GM21576 (cell line): ENCODE measurements around the gene GOLGA6L2.
"Not testable (repeated sequence)": the region's sequence is repeated elsewhere in the genome, so short reads cannot be mapped to it uniquely, and the experiment has no call there.

ENCODE experiments used
- ATAC-seq: cut with Tn5 transposase; IDR thresholded peaks from one replicate; pipeline ENCODE4 v1.9.1; 2021; ENCODE audit warnings: mild to moderate bottlenecking, moderate library complexity; ENCODE audit not compliant: unreplicated experiment

Gene GOLGA6L2, protein sequence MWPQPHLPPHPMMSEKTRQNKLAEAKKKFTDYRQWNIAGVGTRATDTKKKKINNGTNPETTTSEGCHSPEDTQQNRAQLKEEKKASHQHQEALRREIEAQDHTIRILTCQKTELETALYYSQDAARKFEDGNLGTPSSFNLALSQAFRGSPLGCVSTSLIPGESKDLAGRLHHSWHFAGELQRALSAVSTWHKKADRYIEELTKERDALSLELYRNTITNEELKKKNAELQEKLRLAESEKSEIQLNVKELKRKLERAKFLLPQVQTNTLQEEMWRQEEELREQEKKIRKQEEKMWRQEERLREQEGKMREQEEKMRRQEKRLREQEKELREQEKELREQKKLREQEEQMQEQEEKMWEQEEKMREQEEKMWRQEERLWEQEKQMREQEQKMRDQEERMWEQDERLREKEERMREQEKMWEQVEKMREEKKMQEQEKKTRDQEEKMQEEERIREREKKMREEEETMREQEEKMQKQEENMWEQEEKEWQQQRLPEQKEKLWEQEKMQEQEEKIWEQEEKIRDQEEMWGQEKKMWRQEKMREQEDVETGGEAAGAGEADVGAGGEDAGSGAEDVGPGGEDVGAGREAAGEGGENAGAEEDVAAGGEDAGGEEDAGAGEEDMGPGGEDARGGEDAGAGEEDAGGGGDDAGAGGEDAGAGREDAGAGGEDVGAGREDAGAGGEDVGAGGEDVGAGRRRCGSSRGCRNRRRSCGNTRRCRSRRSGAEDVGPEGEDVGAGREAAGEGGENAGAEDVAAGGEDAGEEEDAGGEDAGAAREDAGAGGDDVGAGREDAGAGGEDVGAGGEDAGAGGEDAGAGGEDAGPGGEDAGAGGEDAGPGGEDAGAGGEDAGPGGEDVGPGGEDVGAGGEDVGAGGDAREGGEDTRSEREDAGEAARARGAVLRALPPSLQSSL

DNA sequence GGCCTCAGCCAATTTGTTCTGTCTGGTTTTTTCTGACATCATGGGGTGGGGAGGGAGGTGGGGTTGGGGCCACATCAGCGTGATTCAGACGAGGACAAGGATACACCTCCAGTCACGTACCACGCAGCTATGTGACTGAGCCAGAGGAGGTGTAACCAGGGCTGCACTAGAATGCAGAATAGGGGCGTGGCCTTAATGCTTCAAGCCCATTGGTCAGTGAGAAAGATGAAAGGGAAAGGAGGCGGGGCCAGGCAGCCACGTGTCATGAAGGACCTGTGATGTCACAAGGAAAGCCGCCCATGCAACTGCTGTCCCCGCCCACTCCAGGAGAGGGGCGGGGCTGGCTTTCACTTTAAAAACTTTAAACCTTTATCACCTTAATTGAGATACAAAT lies at the start of gene GOLGA6L2:
Gene GOLGA6L2, minus strand, starts transcription at position 137 of the 394 bp plus-strand sequence. Its CDS starts 62 bp downstream, at position 75.
- no peak for ATAC-seq

DNA sequence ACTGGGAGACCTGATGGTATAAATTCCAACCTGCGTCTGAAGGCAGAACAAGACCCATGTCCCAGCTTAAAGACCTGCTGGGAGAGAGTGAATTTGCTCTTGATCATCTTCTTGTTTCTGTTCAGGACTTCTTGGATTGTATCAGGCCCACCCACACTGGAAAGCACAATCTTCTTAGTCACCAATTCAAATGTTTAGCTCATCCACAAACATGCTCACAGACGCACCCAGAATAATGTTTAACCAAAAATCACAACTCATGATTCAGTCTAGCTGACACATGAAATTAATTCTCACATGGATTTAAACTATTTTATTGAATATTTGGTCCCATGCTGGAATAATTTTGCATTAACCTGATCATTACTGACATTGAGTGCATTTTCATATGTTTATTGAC lies 37.8 kb upstream of the GOLGA6L2 start:
- no peak for ATAC-seq

DNA sequence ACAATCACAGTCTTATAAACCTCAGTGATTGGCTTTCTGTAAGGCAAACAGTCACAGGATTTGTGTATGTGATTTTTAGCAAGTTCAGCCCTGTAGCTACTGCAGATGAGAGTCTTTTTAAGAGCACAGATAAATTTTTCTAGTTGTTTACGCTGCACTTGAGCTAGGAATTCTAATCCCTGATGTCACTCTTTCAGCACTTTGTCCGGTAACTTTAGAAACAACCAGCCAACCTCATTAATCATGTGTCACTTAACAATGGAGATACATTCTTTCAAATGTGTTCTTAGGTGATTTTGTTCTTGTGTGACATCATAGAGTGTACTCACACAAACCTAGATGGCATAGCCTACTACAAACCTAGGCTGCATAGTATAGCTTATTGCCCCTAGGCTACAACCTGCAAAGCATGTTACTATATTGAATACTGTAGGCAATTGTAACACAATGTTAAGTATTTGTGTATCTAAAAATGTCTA lies 36.8 kb upstream of the GOLGA6L2 start:
- ATAC-seq: no peak

DNA sequence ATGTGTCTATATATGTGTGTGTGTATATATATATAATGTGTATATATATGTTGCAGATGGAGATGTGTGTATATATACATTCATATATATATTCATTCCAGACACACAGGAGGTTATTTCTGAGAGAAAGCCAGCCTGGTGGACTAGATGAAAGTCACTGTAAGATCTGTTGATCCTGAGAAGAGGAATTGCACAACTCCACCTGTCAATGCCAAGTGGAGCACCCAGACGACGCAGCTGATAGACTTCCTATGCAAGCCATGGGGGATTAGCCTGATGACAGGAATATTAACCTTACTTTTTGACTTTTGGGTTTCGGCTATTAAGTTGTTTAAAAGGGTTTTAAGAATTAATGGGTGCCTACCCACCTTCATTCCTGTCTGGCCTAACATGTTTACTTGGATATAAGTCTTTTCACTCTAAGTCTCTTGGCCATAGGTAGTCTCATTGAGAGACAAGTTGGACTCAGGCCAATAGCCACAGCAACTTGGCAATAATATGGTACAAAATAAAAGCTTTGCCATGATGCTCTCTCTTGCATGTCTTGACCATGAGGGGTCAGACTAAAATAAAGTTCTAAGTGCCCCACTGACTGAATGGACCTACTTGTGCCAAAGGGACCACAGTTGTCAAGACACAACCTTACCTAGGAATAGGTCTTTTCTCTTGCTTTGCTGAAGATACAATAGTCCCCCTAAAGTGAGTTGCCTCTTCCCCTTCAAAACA lies 35.9 kb upstream of the GOLGA6L2 start:
- ATAC-seq: no peak

DNA sequence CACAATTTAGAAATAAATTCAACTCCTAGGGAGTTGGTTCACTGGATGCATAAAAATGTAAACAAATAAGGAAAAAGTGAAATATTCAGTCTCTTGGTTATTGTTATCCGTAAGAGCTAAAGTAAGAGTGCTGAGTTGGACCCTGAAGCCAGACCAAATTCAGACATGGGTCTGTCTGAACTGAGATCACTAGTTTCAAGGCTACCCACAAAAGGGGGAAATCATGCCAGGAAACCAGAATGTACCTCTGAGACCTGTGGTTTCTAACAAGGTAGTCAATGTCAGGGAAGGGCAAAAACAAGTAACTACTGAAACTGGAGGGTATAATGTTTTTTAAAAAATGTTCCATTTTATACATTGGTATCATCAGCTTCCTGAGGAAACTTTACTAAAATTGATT lies 35.2 kb upstream of the GOLGA6L2 start:
- ATAC-seq: no peak

DNA sequence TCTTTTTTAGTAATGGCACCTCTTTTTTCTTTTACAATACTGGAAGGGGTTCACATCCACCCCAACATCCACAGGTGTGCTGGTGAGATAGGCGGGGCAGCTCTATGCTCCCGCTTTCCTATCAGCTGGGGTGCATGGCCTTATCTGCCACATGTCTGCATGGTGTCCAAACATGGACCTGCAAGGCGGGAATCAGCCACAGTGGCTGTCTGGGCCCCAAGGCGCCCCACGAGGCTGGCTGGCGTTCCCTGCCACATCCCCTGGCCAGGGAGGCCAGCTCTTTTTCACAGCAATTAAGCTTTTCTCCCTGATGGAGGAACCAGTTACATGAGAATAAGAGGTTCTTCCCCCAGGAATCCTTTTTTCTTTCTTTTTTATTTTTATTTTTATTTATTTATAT lies 30.9 kb upstream of the GOLGA6L2 start:
- no peak for ATAC-seq

DNA sequence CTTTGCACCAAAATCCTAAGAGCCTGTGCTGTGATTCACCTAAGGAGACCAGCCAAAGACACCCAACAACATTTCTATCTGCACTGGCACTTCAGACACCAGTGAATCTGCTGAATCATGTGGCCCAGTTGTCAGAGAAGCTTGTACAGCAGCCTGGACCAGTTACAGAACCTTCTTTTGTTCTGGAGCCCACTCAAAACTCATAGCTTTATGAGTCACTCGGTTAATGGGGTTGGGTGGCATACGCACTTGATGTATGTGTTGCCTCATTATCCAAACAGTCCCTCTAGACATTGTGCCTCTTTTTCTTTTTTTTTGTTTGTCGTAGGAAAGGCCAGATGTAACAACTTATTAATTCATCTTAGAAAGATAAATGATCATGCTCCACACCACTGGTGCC lies 25.6 kb upstream of the GOLGA6L2 start:
- no peak for ATAC-seq

DNA sequence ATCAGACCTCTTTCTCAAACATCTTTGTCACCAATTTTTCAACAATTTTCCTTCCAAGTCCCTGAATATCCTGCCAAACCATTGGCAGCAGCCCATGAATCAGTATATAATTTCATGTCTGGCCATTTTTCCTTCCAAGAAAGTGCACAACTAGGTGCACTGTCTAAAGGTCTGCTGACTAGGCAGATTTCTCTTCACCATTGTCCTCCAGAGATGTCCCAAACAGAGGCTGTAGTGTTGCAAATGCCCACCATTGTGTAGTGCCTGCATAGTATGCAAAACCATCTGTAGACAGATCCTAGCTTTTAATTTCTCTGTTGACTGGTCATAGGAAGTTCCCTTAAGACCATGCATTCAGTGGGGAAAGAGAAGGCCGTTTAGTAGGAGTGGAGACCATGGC lies 25.0 kb upstream of the GOLGA6L2 start:
- no peak for ATAC-seq

DNA sequence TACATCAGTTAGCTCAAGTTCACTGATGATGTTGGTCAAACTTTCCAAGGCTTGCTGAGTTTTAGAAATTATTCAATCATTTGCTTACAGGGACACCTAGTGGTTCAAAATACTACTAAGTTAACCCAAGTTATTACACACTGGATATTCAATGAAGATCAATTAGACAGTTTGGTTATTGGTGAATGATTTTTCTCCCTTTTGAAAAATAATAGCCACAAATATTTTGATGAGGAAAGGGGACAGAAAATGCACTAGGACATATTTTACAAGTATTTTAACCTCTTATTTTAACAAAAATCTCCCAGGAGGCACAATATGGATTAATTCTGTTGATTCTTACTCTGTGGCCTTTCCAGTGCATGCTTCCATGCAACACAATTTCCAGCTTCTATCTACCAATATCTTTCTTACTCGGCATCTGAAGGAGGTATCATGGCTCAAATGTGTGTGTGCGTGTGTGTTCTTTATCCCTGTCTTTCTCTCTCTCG lies 20.1 kb upstream of the GOLGA6L2 start:
- no peak for ATAC-seq

DNA sequence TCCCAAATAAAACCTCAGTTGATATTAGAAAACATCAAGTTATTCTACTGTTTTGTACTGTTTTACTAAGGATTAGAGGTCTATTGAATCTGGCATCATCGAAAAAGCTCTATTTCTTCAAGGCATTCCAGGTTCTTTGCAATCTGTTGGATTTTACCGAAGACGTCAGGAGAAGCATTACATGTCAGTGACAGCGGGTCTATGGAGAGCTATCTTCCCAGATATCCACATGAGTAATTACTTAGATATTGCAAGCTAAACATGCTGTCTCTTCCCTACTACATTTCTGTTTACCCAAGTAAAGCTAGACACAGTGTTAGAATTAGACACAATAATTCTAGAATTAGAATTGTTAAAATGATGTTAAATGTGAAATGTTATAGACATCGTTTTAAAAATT lies 10.8 kb upstream of the GOLGA6L2 start:
- ATAC-seq: no peak

DNA sequence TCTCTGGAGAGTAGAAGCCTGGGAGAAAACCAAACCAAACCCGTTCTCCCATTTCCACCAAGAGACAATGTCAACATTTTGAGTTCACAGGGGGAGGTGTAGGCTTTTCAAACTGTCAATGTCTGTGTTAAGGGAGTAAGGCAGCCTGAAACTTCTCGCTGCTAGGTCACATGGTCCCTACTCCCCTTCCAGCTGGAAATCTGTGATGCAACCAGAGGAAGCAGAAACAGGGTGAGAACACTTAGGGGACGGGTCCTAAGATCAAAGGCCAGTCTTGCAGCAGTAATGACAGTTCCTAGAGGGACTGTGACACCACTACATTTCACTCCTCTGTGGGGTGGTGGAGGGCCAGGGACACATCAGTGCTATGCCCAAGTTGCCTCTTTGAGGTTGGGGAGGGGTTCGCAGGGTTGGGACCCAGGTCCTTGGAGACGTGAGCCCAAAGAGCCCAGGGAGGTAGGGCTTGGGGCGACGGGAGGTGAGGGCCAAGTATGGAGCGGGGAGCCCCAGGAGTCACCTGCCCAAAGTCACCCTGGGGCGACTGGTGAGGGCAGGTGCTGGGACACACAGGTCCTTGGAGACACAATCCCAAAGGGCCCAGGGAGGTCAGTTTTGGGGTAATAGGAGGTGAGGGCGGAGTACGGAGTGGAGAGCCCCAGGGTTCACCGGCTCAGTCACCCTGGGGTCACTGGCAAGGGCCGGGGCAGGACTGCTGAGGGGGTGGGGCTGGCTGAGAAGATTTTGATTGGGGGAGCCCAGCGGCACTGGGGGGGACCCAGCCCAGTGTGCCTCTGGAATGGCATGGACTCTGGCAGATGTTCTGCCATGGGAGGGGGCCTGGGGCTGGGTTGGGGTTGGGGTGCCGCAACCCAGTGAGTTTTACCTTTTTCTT lies 582 bp downstream of the GOLGA6L2 start:
- ATAC-seq: no peak

DNA sequence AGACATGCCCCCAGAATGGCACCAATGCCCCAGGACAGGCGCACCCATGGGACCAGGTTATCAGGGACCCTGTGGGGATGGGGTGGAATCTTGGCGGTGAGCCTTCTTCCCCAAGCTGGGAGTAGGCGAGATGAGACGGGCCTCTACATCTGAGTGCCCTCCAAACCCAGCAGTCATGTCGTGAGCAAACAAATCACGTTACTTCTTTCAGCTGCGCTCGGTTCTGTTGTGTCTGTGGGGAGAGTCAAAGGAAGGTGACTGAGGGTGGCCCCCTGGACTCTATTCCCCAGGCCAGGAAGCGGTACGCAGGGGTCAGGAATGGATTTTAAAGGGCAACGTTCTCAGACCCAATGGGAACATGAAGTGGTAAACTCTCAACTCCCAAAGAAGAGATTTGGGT lies 2.8 kb downstream of the GOLGA6L2 start:
- ATAC-seq: no peak

DNA sequence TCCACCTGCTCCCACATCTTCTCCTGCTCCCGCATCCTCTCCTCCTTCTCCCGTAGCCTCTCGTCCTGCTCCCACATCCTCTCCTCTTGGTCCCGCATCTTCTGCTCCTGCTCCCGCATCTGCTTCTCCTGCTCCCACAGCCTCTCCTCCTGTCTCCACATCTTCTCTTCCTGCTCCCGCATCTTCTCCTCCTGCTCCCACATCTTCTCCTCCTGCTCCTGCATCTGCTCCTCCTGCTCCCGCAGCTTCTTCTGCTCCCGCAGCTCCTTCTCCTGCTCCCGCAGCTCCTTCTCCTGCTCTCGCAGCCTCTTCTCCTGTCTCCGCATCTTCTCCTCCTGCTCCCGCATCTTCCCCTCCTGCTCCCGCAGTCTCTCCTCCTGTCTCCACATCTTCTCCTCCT lies 5.8 kb downstream of the GOLGA6L2 start:
- ATAC-seq: no peak

DNA sequence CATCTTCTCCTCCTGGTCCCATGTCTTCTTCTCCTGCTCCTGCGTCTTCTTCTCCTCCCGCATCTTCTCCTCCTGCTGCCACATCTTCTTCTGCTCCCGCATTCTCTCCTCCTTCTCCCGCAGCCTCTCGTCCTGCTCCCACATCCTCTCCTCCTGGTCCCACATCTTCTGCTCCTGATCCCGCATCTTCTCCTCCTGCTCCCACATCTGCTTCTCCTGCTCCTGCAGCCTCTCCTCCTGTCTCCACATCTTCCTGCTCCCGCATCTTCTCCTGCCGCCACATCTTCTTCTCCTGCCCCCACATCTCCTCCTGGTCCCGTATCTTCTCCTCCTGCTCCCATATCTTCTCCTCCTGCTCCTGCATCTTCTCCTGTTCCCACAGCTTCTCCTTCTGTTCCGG lies 6.4 kb downstream of the GOLGA6L2 start:
- ATAC-seq: no peak

DNA sequence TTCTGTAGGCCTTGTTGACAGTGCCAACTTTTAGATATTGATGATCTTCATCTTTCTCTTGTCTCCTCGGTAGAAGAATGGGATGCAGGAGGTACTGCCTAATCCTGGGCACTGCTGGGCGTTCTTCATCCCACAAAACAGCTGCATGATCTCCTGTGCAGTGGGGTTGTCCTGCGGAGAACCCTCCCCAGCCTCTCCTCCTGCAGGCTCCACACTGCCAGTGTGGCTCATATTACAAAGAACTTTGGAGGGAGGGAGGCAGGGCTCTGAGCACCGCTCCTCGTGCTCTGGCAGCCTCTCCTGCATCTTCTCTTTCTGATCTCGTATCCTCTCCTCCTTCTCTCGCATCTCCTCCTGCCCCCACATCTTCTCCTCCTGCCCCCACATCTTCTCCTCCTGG lies 7.5 kb downstream of the GOLGA6L2 start:
- ATAC-seq: no peak

DNA sequence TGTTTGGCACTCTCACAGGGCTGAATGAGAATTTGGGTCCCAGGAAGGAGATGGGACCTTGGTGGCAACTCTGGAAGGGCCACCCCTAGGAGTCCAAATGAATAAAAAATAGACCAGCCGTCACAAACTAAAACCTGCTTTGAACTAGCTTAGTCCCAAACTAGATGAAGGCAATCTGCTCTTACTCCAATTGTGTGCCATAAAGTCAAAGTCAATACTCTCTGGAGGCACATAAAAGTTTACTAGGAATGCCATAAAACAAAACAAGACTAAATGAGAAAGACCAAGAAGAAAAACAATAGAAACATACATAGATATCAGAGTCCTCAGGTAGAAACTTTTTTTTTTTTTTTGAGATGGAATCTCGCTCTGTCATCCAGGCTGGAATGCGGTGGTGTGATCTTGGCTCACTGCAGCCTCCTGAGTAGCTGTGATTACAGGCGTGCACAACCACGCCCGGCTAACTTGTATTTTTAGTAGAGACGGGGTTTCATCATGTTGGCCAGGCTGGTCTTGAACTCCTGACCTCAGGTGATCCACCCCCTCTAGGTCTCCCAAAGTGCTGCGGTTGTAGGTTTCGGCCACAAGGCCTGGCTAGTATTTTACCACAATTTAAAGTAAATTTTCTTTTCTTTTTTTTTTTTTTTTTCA lies 8.1 kb downstream of the GOLGA6L2 start:
- no peak for ATAC-seq

DNA sequence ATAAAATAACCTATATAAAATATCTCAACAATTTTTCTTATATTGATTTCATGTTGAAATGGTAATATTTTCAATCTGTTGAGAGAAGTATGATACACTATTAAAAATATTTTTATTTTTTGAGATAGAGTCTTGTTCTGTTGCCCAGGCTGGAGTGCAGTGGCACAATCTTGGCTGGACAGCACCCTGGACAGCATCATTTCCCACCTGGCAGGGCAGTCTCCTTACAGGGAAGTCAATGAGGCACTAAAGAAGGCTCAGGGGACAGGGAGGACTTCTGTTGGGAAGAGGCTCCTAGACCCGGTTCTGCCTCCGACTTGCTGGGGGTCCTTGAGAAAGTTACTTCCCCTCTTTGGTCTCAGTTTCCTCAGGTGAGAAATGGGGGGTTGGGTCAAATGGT lies 9.4 kb downstream of the GOLGA6L2 start:
- ATAC-seq: no peak

DNA sequence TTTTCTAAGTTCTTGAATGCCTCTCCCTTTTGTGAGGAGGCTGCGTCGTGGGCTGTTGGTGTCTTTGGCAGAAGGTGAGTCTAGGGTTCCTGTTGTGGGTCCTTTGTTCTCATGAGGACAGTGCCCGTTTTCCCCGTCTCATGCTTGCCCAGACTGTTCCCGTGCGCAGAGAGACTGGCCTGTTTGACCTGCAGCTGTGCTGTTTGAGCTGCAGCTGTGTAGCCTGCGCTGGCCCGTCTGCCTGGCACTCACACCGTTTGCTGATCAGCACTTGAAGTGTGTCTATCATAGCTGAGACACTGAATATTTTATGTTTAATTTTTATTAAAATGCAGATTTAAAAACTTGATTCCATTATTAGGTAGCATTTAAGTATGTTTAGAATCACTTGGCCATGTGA lies 9.9 kb downstream of the GOLGA6L2 start:
- ATAC-seq: no peak

DNA sequence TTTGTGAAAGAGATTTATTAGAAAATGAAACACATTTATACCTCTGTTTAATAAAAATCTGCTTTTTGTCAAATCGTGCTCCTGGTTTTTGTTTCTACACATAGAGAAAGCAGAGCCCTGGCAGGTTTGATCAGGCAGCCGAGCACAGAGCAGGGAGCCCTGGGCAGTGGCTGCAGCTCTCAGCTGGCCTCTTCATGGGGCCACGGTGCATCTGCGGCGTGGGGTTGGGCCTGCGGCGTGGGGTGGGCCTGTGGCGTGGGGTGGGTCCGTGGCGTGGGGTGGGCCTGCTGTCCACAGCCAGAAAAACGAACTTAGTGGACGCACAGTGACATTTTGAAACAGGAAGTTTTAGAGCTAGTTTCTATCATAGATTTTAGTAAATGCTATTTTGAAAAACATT lies 10.6 kb downstream of the GOLGA6L2 start:
- no peak for ATAC-seq

DNA sequence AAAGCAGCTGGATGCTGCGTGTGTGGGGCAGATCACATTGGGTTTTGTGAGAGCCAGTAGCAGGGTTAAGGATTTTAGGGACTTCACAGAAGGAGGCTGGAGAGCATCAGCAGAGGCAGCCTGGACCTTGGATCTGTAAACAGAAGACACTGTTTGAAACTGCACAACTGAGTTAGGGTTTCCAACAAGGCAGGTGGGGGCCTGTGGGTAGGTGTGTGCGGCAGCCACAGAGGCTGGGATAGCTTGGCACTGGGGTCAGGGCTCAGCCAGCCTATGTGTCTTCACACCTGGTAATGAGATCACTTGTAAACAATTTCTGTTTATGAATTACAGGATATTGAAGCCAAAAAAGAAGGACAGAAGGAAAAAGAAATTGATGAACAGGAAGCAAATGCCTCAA lies 12.3 kb downstream of the GOLGA6L2 start:
- ATAC-seq: not testable (repeated sequence)
